C4-2B (cell line): Measurements from ENCODE around the gene BABAM2.

Source experiments
- CTCF ChIP-seq: fragments of 450-650 bp; conservative IDR thresholded peaks from 2 replicates; pipeline ENCODE4 v1.5.1; 2017; ENCODE audit warnings: mild to moderate bottlenecking
- ZFX ChIP-seq: fragments of 450-650 bp; IDR thresholded peaks from 2 replicates; pipeline ENCODE4 v1.6.1; 2017

- no peak for TF ChIP-seq CTCF
- no peak for TF ChIP-seq ZFX
Measured at GRCh38 chr2:28327581-28327955, 437.0 kb downstream of the BABAM2 start.
